GM21528 (cell line): ENCODE measurements around the gene TYMP.

ENCODE experiments used
- ATAC-seq: cut with Tn5 transposase; IDR thresholded peaks from one replicate; pipeline ENCODE4 v1.9.1; 2021; ENCODE audit warnings: mild to moderate bottlenecking, moderate library complexity; ENCODE audit not compliant: unreplicated experiment, low FRiP score

TYMP gene

DNA sequence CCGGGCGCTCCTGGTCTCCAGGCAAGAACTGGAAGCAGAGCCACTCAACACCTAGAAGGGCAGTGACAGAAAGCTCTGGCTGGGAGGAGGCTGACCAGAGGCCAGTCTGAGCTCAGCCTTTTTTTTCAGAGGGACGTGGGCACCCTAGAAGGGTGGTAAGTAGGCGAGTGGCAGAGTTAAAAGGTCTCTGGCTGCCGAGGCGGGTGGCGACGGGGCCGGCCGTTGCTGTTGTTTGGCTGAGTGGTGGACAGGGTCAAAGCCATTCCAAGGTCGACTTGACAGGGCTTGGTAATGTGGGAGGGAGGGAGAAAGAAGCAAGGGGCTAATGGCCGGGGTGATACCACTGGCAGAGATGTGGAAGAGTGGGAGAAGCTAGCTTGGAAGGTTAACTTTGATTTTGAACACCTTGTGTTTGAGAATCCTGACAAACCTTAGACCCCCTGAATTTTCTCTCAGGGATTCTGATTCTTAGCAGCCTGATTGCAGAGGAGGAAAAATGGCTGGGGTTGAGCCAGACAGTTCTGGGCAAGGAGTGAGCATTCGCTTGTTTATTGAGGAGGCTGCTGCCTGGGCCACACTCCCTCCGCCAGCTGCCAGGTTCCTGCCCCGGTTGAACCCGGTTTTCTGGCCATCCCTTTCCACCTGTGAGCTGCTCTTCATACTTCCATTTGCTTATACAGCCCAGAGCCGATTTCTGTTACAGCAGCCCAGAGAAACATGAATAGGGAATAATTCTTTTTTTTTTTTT is 33.8 kb upstream of the TYMP start:
- ATAC-seq = no peak

DNA sequence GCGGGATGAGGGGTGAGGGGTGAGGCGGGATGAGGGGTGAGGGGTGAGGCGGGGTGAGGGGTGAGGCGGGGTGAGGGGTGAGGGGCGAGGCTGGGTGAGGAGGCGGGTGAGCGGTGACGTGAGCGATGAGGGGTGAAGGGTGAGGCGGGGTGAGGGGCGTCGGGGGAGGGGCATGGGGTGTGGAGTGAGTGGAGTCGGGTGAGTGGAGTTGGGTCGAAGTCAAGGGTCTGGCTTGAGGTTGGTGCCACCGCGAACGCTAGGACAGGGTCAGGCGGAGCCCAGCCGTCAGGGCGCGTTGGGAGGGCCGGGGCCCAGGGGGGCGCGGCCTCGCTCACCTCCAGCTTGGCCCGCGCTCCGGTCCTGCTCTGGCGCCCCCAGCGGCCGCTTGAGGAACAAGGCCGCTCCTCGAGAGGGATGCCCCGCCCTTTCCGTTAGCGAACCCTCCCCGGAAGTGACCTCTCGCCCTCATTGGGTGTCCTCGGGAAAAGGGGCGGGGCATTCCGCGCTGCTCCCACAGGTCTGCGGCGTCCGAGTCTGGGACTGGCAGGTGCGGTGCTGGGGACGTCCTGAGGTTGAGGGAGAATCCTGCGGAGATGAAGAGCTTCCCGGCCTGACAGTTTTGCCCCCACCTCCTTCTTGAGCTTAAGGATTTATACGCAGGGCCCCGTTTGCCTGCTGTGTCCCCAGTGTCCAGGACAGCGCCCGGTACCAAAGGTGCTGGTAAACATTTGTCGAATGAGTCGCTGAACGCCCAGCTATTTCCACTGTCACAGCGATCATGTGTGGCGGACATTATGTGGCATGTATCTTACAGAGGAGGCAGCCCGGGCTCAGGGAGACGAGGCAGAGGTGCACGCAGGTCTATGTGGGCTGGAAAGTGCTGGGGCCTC is 33.0 kb upstream of the TYMP start, which contains the start of gene SYCE3:
TSS of gene SYCE3 (minus strand) at position 397 of the 890 bp plus-strand sequence. CDS start 6,514 bp downstream, outside the sequence.
- ATAC-seq = peak; percentile 85

DNA sequence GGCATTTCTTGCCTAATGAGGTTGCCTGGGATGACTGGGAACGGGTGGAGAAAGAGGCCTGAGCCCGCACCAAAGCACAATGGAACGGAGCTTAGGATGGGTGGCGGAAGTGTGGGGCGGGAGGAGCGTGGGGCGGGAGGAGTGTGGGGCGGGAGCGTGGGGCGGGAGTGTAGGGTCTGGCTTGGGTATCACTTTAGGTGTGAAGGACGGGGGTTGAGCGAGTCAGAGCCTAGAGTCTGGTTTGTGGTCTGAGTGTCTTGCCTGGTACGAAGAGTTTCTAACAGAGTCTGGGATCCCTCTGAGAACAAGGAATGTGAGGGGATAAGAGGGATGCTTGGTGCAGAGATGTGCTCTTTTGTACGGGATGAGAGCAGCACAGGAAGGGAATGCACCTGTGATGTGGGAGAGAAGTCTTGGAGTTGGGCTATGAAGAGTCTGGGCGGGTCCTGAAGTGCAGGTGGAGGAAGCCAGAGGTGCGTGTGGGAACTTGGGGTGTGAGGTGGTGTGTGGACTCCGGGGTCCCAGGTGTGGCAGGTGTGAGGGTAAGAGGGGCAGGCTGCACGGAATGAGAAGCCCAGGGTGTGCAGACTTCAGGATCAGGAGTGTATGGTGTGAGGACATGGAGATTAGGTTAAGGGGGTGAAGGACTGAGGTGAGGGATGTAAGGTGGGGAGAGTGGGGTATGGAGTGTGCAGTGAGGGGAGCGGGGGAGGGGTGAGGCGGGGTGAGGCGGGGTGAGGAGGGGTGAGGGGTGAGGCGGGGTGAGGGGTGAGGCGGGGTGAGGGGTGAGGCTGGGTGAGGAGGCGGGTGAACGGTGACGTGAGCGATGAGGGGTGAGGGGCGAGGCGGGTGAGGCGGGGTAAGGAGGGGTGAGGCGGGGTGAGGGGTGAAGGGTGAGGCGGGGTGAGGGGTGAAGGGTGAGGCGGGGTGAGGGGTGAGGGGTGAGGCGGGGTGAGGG is 31.9 kb upstream of the TYMP start:
- ATAC-seq = no peak

DNA sequence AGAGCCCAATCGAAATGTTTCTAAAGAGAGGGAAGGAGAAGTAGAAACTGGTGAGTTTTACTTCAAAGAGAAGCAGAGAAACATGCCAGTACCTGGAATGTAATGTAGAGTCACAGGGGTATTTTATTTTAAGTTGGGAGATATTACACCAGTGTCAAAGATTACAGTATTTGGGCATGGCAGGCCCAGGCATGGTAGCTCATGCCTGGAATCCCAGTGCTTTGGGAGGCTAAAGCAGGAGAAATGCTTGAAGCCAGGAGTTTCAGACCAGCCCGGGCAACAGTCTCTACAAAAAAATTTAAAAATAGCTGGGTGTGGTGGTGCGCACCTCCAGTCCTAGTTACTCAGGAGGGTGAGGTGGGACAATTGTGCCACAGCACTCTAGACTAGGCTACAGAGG is 30.2 kb upstream of the TYMP start:
- ATAC-seq = no peak

DNA sequence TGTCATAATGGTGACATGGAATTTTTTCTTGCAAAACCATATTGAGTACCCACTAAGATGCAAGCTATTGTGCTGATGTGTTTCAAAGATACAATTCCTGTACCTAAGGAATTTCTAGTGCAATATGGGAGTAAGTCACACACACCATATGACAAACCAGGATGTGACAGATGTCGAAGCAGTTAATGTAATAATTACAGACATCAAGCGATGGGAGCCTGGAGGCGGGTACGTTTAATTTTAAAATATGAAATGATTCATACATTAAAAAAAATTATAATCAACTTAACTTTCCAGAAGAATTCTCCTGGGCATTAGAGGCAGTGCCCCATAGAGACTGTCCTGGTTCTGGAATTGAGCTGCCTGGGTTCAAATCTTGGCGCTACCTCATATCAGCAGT is 26.9 kb upstream of the TYMP start:
- ATAC-seq = no peak

DNA sequence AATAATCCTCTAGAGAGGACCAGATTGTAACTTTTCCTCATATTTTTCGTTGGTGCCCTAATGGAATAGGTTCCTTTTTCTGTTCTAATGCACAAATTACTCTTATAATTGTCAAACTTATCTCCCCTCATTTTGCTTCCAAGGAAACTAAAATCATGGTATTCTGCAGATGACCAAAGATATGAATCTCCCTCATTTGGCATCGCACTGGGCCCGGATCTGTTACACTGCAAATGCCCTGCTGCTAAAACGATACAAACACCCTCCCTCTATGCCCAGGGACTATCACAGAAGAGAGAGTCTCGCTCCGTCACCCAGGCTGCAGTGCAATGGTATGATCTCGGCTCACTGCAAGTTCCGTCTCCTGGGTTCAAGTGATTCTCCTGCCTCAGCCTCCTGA is 23.5 kb upstream of the TYMP start:
- ATAC-seq = no peak

DNA sequence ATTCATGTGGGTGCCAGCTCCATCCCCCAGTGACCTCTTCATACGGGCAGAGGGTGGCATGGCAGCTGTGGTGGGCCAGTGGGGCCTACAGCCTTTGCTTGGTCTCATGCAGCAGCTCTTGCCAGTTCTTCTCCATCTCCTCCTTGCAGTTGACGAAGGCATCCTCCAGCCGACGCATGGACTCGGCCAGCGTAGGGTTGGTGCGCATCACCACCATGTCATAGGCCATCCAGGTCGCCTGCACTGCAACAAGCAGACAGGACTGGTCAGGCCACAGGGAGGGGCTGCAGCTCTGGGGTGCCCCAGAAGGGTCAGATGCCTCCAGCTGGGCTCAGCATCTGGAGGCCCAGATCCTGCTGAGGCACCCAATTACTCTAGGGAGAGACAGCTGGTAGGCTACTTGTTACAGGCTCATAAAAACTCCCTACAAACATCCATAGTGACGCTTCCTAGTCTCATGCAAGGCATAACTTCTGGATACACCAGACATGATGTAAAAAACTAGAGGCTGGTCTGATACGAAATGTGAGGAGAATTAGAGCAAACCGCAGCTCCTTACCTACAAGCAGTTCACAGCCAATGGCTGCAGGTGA is 21.4 kb upstream of the TYMP start:
- no peak for ATAC-seq

DNA sequence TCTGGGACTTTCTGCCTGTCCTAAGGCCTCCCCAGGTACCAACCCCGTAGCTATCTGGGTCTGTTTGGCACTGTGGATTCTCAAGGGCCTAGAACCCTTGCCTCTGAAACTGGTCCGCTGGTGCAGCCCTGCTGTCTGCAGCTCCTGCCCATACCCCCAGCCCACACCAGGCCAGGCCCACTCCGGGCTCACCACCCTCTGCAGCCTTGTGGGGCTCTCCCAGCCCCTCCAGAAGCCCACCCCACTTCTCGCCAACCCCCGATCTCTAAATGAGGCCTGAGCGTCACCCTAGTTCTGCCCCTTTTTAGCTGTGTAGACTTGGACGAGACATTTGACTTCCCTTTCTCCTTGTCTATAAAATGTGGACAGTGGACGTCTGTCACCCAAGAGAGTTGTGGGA is 20.6 kb upstream of the TYMP start:
- ATAC-seq = no peak

DNA sequence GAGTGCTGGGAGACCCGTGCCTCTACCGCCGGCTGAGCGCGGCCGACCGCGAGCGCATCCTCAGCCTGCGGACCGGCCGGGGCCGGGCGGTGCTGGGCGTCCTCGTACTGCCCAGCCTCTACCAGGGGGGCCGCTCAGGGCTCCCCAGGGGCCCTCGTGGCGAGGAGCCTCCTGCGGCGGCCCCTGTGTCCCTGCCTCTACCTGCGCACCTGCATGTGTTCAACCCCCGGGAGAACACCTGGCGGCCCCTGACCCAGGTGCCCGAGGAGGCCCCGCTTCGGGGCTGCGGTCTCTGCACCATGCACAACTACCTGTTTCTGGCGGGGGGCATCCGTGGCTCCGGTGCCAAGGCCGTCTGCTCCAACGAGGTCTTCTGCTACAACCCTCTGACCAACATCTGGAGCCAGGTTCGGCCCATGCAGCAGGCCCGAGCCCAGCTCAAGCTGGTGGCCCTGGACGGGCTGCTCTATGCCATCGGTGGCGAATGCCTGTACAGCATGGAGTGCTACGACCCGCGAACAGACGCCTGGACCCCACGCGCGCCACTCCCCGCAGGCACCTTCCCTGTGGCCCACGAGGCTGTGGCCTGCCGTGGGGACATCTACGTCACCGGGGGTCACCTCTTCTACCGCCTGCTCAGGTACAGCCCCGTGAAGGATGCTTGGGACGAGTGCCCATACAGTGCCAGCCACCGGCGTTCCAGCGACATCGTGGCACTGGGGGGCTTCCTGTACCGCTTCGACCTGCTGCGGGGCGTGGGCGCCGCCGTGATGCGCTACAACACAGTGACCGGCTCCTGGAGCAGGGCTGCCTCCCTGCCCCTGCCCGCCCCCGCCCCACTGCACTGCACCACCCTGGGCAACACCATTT is 19.3 kb upstream of the TYMP start:
- no peak for ATAC-seq

DNA sequence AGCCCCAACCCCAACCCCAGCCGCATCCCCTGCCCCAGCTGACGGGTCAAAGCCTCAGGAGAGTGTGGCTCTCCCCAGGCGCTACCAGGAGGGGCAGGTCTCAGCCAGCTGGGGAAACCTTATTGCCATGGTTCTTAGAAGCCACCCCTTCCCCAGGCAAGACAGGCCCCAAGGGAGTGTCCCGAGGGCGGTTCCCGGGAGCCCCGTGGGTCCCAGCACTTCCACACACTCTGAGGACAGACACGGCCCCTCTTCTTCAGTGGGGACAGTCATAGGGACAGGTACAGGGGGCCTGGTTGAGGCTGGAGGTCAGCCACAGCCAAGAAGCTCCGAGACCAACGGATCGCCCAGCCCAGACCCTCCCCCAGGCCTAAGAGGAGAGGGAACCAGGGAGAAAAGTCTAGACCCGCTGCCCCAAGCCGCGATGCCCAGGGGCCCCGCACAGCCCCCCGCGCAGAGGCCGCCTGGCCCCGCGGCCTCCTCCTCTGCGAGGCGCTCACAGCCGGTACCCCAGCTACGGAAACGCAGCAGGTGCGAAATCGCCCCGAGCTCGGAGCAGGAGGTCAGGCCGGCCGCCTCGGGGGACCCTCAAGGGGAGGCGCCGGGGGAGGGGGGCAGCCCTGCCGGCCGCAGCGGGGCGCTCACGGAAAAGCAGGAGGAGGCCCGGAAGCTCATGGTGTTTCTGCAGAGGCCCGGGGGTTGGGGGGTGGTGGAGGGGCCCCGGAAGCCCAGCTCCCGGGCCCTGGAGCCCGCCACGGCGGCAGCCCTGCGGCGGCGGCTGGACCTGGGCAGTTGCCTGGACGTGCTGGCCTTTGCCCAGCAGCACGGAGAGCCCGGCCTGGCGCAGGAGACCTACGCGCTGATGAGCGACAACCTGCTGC is 18.5 kb upstream of the TYMP start:
- no peak for ATAC-seq

DNA sequence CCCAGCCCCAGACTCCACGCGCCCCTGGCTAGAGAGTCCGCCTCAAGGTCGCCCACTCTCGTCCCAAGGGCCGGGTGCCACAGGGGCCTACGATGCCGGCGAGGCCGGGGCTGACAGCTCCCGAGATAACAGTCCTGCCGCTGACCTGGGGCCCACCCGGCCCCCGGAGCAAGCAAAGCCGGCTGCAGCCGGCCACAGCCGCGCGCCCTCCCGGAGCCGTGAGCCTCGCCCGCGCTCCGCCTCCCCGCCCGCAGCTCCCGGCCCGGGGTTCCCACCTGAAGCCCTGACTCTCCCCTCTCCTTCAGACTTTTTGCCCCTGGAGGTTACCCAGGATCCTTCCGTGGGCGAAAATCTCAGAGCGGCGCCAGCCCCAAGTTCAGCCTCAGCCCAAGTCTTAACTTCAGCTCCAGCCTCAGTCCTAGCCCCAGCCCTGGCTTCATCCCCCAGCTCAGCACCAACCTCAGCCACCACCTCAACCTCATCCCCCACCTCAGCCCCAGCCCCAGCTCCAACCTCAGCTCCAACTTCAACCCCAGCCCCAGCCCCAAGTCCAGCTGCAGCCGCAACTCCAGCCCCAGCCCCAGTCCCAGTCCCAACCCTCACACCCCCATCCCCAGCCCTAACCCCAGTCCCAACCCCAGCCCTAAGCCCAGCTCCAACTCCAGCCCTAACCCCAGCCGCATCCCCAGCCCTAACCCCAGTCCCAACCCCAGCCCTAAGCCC is 17.6 kb upstream of the TYMP start:
- no peak for ATAC-seq

DNA sequence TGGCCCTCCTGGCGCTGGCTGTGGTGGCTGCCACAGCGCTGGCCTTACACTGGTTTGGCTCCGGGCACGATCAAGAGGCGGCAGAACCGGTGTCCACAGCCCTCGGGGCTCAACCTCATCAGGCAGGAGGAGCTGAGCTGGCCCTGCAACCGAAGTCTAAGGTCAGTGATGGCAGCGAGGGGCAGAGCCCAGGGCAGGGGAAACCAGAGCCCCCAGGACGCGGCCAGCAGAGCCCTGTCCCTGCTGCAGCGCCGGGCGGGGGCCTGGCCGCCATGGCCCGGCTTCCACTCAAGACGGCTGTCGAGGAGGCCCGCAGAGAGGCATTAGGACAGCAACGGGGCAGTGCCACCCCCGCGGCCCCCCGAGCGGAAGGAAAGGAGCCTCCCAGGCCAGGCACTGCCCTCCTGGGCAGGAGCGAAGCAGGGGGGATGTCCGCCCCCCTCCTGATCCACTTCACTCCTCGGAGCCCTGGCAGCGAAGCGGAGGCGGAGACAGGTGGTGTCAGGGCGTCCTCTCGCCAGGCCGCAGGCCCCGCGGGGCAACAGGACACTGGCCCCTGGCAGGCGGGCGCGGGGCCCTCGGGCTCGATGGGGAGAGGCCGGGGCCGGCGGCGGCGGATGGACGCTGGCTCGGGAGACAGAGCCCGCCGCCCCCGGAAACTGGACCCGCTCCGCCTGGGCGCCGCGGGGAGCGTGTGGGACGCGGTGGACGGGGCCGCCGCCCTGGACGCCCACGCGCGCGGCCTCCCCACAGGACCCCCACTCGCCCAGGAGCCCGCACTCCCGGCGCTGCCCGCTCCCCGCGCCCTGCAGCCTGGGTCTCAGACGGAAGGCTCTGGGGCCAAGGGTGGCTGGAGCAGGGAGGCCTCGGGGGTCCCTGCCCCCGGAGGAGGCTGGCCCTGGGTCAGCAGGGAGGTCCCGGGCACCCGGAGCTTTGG is 16.8 kb upstream of the TYMP start:
- ATAC-seq = no peak

DNA sequence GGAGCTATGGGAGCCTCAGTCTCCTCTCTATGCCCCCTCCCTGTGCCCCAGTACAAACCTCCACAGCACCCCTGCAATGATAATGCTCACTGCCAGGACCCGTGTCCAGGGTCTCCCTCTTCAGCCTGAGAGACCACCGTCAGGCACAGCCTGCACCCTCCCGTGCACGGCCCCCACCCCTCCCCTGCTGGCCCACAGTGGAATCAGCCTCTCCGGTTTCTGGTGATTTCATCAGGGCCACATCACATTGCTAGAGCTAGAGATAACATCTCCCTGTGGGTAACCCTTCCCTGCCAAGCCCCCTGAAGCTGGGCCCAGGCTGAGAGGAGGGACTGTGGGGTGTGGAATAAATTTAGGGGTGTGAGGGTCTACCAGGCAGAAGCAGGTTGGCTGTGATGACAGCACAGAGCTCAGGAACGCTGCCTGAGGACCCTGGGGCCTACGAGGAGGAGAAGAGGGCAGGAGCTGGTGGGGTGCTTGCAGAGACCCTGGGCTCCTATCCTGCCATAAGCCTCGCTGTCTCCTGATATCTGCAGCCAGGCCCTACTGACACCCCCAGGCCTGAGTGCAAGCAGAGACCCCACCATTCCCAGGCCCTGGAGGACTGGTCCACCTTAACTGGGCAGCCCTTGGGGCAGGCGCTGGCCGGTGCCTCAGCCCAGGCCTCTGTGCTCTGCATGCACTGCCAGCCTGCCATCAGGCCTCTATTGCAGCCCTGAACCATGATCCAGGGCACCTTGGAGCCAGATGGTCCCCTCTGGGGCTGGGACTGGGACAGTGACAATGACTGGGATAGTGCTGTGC is 15.9 kb upstream of the TYMP start, which contains the start of gene KLHDC7B:
TSS of gene KLHDC7B (plus strand) at position 378 of the 804 bp plus-strand sequence. CDS start at position 723, 345 bp downstream.
- ATAC-seq = no peak

DNA sequence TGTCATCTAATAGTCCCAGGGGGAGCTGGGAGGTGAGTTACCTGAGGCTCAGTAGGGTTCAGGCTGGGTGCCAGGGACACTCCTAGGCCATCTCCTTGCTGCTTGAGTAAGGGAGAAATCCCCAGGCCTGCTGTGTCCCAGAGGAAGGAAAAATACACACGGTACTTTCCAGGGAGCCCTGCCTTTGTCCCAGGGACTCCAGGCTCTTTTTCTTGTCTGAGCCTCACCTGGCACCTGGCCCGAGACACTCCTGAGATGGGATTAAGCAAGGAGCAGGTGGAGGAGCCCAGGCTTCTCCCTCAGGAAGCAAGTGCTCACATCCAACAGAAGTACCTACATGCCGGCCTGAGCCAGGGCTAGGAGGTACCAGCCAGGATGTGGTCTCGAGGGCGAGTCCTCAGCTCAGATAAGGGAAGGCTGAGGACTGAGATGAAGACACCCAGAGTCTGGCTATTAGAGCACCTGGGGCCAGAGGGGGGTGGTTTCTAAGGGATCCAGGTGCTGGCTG is 15.0 kb upstream of the TYMP start:
- ATAC-seq = no peak

DNA sequence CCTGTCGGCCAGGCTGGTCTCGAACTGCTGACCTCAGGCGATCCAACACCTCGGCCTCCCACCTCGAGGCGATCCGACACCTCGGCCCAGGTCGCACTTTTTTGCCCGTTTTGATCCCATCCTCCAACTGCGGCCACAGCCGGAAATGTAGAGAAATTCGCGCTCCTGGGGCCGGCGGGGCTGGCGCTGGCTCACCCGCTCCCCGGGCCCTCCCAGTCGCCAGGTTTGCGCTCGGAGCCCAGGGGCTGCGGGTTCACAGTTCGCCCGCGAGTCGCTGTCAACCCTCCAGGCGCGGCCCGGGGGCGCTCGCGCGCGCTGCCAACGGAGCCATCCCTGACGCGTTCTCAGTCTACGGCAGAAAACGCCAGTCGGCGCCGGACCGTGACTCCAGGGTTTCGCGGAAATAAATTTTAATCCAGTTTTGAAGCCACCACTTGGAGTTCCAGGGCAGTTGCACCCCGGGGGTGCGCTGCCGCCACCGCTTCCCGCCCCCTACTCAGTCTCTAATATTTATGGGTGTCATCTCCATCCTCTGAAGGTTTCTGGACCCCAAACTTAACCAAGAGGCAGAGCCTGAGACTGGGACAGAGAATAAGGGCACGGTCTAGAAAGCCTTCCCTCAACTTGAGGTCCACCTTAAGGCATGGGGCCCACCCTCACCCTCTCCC is 14.4 kb upstream of the TYMP start:
- no peak for ATAC-seq
